Umbilical cord (tissue), 2 donors: Measurements from ENCODE around the gene TRIOBP. TPM values are rescaled to one million over a fixed set of nuclear protein-coding genes. Genes with fewer than 3 reads are reported as not detected.

Source experiments
- DNase-seq: peaks from one replicate; pipeline ENCODE4 v3.0.0-alpha.2; 2015; ENCODE audit warnings: low spot score
- total RNA-seq: library from RNA; depleted of rRNA; stranded (reverse); fragments of >200 nt; gene quantifications from one replicate; pipeline ENCODE4 v1.2.3, GENCODE V29; 2014; ENCODE audit warnings: low replicate concordance; ENCODE audit not compliant: insufficient read depth

The TRIOBP gene
- total RNA-seq, 1 donor from 2014 or later = 96.1 TPM

DNA sequence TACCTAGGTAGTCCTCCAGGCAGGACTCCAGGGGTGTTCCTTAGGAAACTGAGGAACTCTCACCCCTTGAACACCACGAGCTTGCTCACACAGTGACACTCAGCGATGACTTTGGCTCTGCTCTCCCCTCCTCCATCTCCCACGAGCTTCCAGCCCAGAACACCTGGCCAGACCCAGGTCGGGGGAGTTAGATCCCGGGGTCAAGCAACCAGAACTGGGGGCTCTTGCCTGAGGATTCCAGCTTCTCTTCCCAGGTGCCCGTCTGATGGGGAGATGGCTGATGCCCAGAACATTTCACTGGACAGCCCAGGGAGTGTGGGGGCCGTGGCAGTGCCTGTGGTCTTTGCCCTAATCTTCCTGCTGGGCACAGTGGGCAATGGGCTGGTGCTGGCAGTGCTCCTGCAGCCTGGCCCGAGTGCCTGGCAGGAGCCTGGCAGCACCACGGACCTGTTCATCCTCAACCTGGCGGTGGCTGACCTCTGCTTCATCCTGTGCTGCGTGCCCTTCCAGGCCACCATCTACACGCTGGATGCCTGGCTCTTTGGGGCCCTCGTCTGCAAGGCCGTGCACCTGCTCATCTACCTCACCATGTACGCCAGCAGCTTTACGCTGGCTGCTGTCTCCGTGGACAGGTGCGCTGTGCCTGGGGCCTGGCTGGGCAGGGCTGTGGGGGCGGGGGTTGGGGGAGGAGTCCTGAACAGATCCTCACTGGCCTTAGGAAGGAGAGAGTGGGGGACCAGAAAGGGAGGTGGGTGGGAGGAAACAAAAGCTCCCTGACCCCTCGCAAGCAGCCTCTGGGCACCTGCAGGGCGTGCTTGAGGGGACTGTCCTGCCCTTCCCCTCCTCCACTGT lies 126.5 kb downstream of the TRIOBP start, which contains the start of gene GALR3:
Gene GALR3, plus strand, starts transcription at position 249 of the 852 bp plus-strand sequence. Its CDS starts 25 bp downstream, at position 274.
- no peak for DNase-seq

DNA sequence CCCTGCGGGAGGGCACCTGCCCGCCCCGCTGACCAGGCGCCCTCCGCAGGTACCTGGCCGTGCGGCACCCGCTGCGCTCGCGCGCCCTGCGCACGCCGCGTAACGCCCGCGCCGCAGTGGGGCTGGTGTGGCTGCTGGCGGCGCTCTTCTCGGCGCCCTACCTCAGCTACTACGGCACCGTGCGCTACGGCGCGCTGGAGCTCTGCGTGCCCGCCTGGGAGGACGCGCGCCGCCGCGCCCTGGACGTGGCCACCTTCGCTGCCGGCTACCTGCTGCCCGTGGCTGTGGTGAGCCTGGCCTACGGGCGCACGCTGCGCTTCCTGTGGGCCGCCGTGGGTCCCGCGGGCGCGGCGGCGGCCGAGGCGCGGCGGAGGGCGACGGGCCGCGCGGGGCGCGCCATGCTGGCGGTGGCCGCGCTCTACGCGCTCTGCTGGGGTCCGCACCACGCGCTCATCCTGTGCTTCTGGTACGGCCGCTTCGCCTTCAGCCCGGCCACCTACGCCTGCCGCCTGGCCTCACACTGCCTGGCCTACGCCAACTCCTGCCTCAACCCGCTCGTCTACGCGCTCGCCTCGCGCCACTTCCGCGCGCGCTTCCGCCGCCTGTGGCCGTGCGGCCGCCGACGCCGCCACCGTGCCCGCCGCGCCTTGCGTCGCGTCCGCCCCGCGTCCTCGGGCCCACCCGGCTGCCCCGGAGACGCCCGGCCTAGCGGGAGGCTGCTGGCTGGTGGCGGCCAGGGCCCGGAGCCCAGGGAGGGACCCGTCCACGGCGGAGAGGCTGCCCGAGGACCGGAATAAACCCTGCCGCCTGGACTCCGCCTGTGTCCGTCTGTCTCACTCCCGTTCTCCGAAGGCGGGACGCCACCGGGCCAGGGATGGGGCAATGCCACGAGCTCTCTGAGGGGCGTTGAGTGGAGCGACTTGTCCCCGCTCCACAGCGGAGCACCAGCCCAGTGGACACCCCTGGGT lies 128.1 kb downstream of the TRIOBP start:
- DNase-seq = no peak

Other genes with a start within 250 kb of the TRIOBP start
- 20.7 TPM for gene MFNG, start 210.7 kb upstream of the TRIOBP start, total RNA-seq
- 5.5 TPM for gene CARD10, start 177.6 kb upstream of the TRIOBP start, total RNA-seq
- 16.4 TPM for gene CDC42EP1, start 136.6 kb upstream of the TRIOBP start, total RNA-seq
- not detected for gene LGALS2, start 117.0 kb upstream of the TRIOBP start, total RNA-seq
- 33.5 TPM for gene GGA1, start 88.2 kb upstream of the TRIOBP start, total RNA-seq
- gene SH3BP1, start 57.4 kb upstream of the TRIOBP start, total RNA-seq = 11.8 TPM
- 3.1 TPM for gene PDXP, start 38.3 kb upstream of the TRIOBP start, total RNA-seq
- 1,243 TPM for gene LGALS1, start 21.4 kb upstream of the TRIOBP start, total RNA-seq
- 7.2 TPM for gene NOL12, start 10.7 kb upstream of the TRIOBP start, total RNA-seq
- 22.4 TPM for gene GCAT, start 110.9 kb downstream of the TRIOBP start, total RNA-seq
- gene GALR3, start 126.3 kb downstream of the TRIOBP start, total RNA-seq = not detected
- gene ANKRD54, start 147.3 kb downstream of the TRIOBP start, total RNA-seq = 52.7 TPM
- 268 TPM for gene EIF3L, start 152.4 kb downstream of the TRIOBP start, total RNA-seq
- 85.0 TPM for gene MICALL1, start 209.2 kb downstream of the TRIOBP start, total RNA-seq